ENCODE results near the gene FREM2. TPM values are rescaled to one million over a fixed set of nuclear protein-coding genes. Genes with fewer than 3 reads are reported as not detected.

FREM2 gene
- total and polyA plus RNA-seq, 9 of the 15 experiments (the other 6 are each of a cell fraction or from before 2014, with no cell fraction given), result under 0.01 to 0.02 TPM; not detected in 7

GRCh38 chr13:38803531-38803930, 116.7 kb downstream of the FREM2 start (continued):
- no peak for TF ChIP-seq CEBPG (CRISPR knock-in tag; IDR thresholded peaks at IDR 0.05)
- no peak for TF ChIP-seq CEBPG (tag; conservative IDR thresholded peaks at IDR 0.05 in 1 of 2, IDR thresholded peaks at IDR 0.05 in 1 of 2)

GRCh38 chr13:38804061-38804460, 117.2 kb downstream of the FREM2 start:
- DNase-seq (ENCODE audit: extremely low read depth in 1 of 4, low spot score in 3 of 4) (no peak), FAIRE-seq (no peak), ATAC-seq (no peak)
- no peak overlapping the region for H2AFZ ChIP-seq (ENCODE audit: low read depth, low read length)
- no peaks in the 10 kb centered on the region for H4K20me1 ChIP-seq (replicated peaks; ENCODE audit: control insufficient read depth, insufficient read depth, low read length)
- in situ Hi-C loops (cut with MboI), result no loop called here
- intact Hi-C loops (cut with micrococcal nuclease), result no loop called here
- WGBS (ENCODE audit: insufficient coverage, low coverage, missing lambda C conversion rate), result 0% methylated on average over 2 of the region's 2 CpGs
- ChIA-PET POLR2A (no interaction called here), CTCF (ENCODE audit: low intra/inter-chr PET ratio) (no interaction called here)
- H3K9ac ChIP-seq (ENCODE audit: insufficient read depth in 1 of 2, low read depth in 2 of 2, low read length in 2 of 2), result no peak overlapping the region
- no peaks in the 10 kb centered on the region for H3K36me3 ChIP-seq (ENCODE audit: control insufficient read depth, insufficient read depth, low read length)
- no peaks in the 10 kb centered on the region for H3K9me1 ChIP-seq (ENCODE audit: control insufficient read depth, insufficient read depth, low read length)
- H3K27me3 ChIP-seq (ENCODE audit: control insufficient read depth in 2 of 2, insufficient read depth in 2 of 2, low read length in 2 of 2), result no peaks in the 10 kb centered on the region
- H3K27ac ChIP-seq (ENCODE audit: extremely low read depth, low read depth, low read length), result no peak overlapping the region
- H3K4me1 ChIP-seq (replicated peaks in 1 of 2; ENCODE audit: control insufficient read depth in 2 of 2, insufficient read depth in 2 of 2, low read length in 2 of 2), result no peaks in the 10 kb centered on the region
- no peaks in the 10 kb centered on the region for H3K79me2 ChIP-seq (ENCODE audit: control insufficient read depth, insufficient read depth, low read length)
- H3K4me2 ChIP-seq (ENCODE audit: insufficient read depth, low read length), result no peak overlapping the region
- no TSS peak for BruUV-seq (replicated peaks)
- no peak for TF ChIP-seq THRB (CRISPR knock-in tag; conservative IDR thresholded peaks at IDR 0.05)
- no peak overlapping the region for H3K4me3 ChIP-seq
- H3K9me3 ChIP-seq (replicated peaks; ENCODE audit: control insufficient read depth, insufficient read depth, low read depth, low read length), result no peaks in the 10 kb centered on the region; the same call in 1 of the 2 replicates
